T follicular helper cell (primary cell): ENCODE data around the gene JOSD1.

Experiments
- DNase-seq: peaks from one replicate; pipeline ENCODE4 v3.0.0-alpha.2; 2020; ENCODE audit warnings: low read depth

Gene JOSD1

GRCh38 chr22:38713921-38714320, 13.2 kb upstream of the JOSD1 start:
- DNase-seq: no peak

DNA sequence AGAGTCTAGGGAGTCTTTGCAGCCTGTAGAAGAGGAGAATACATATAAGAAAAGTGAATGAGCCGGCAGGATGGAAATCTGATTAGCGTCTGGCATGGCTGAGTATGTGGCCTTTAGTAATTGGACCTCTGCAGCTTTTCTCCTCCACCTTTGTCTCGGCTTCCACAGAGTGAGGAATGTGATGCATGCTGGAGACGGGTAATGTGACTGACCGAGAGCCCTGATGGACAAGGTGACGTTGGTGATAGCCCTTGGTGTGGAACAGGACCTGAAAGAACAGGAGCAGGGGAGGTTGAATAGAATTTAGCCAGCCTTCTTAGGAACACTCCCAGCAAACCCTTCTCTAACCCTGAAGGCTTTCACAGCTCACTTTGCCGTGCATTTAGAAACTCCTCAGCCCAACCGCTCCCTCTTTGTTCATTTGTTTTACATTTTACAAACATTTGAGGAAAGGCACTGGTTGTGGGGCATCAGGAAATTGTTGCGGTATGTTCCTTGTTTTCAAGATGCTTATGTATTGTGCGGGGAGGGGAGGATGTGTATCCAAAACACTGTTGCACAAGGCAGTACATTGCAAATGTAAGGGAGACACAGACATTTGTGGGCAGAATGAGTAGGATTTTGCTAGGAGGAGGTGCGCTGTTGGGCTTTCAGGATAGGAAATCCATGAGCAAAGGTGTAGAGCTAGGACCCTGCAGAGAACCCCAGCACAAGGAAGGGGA, 11.9 kb upstream of the JOSD1 start:
- no peak for DNase-seq

DNA sequence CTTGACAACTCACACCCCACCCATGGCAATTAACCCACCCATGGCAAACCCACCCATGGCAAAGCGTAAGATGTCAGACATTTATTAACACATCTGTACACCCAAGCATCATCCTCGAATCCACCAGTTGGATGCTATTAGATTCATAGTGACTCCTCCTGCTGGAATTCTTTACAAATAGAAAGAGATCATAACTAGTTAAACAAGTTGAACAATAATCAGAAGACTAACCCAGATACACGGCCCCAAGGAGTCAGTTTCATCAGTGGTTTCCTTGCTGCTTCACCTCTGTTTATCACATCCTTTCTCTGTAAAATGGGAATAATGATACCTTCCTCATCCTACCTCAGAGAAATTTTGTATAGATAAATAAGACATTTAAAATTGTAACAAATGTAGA, 10.1 kb upstream of the JOSD1 start:
- no peak for DNase-seq

GRCh38 chr22:38710351-38710750, 9.6 kb upstream of the JOSD1 start:
- no peak for DNase-seq

DNA sequence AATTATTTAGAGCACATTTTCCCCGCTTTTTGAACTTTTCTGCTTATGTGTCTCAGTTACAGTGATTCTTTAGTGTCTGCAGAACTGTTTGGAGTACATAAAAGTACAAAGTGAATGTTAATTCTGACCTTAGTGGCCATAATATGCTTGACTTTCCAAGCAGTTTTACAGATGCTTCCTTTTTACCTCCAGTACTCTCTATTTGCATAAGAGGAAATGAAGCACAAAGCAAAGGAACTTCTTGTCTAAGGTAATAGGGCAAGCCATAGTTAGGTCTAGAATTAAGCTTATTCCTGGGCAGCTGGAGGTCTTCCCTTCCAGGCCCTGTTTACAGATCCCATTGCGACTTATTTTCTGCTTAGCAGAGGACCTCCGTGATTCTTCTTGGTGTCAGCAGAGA, 8.6 kb upstream of the JOSD1 start:
- no peak for DNase-seq

GRCh38 chr22:38707984-38708383, 7.2 kb upstream of the JOSD1 start:
- DNase-seq: no peak

GRCh38 chr22:38707346-38707745, 6.6 kb upstream of the JOSD1 start:
- DNase-seq: no peak

GRCh38 chr22:38706901-38707195, 6.1 kb upstream of the JOSD1 start:
- no peak for DNase-seq

GRCh38 chr22:38706101-38706900, 5.6 kb upstream of the JOSD1 start:
- DNase-seq: no peak

DNA sequence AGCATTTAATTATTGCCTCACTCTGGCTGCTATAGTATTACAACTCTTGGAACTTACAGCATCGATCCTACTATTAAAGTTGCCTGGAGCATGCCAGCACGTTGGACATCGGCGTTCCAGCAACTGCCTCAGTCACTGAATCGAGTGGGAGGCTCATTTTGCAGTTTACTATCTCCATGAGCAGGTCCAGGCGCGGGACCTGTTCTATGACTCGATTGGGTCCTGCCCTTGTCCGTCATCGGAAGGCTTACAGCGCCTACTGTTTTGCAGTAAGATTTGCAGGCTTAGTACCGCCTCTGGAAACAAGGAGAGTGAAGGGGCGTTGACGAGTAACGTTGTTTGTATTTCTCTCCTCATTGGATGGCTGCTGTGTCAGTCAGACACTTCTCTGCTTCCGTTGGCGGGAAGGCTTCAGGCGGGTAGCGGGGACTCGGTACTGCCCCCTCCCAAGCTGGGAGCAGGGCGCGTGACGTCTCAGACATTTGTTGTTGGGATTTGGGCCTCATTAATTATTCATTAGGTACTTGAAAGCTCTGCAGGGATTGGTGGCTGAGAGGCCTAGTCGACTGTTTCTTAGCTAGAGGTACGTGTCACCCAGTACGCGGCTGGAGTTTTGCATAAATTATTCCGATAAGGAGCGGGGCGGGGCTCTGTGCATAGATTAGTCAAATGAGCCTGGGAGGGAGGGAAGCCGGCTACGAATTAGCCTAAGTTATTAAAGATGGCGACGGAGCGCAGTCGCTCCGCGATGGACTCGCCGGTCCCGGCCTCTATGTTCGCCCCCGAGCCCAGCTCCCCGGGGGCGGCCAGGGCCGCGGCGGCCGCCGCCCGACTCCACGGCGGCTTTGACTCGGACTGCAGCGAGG, 4.7 kb upstream of the JOSD1 start, which contains the start of gene GTPBP1:
Gene GTPBP1 (plus strand): TSS at position 710 of the 866 bp plus-strand sequence. CDS start 12 bp downstream, at position 722.
- peak; percentile 97 for DNase-seq

DNA sequence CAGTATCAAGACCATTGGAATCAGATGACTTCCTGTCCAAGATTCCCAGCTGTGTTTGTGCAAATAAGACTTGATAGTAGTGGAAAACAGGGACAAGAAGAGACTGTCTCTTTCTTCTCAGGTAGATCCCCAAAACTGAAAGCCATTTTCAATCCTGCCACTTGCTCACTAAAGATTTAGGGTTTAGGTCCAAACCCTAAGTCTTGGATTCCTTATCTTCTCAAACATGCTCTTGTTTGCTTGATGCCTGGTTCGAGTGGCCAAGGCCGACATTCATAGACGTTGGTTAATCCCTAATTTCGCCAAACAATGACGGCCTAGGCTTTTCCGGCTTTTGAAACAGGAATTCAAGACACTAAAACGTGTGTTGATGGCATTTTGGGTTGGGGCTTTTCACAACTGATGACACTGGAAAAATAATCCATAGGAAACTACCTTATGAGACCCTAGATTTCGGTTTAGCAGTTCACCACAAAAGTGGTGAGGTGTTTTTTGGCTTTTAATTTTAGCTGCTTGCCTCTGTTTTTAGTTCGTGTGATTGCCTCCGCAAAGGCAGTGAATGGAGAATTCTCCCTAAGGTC, 4.0 kb upstream of the JOSD1 start:
- DNase-seq: no peak

- DNase-seq: no peak
Measured at GRCh38 chr22:38700270-38700788, 414 bp downstream of the JOSD1 start.

- no peak for DNase-seq
Measured at GRCh38 chr22:38699784-38700183, 959 bp downstream of the JOSD1 start.

GRCh38 chr22:38699143-38699542, 1.6 kb downstream of the JOSD1 start:
- DNase-seq: no peak

DNA sequence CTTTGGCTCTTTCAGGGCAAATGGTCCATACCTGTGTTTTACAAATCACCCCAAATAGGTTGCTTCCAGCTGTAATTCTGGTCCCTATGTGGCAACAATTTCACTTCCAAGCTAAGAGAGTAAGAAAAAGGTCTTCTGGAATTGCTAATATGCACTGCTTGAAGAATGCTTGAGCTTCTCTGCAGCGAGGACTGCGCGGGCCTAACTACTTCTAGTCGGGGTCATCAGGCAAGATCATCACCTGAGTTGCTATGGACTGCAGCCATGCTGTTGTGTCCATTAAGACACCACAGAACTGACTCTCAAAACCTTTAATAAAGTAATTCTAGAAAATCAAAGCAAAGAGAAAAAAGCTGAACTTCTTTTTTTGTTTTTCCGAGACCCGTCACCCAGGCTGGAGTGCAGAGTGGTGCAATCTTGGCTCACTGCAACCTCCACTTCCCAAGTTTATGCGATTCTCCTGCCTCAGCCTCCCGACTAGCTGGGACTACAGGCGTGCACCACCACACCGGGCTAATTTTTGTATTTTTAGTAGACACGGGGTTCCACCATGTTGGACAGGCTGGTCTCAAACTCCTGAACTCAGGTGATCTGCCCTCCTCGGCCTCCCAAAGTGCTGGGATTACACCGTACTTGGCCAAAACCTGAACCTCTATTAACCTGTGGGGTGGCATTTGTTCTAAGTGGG, 2.2 kb downstream of the JOSD1 start:
- DNase-seq: no peak

GRCh38 chr22:38697425-38698089, 3.2 kb downstream of the JOSD1 start:
- DNase-seq: no peak

DNA sequence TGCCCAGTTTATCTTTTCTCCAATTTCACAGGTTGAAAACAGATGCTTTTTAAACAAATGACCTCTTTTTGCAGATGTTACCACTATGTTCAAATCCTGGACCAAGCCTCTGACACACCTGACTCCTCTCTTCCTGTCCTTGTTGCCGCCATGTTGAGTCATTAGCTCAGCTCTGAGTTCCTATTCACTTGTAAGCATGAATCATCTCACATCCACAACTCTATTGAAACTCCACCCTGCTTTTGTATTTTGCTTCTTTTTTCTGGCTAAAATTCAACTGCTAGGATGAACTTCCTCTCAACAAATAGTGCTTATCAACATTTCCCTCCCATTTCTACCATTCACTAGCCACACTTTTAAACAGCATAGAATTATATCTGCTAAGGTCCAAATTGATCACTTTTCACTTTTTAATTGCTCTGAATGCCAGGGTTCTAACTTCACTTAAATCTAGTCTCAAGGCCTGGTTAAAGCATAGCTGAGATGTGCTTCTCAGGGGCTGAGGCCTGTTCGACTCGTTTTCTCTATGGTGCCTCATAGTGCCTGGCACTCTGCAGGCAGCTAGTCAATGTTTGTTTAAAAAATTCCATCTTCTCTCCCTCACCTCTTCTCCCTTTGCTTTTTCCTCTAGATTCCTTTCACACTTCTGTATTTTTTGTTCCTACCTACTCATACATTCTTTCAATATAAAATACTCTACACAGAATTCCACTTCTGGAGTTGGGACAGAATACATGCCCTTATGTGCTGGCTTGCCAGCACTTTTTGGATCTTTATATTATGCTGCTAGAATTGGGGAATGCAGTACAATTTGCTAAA, 3.9 kb downstream of the JOSD1 start:
- DNase-seq: no peak

DNA sequence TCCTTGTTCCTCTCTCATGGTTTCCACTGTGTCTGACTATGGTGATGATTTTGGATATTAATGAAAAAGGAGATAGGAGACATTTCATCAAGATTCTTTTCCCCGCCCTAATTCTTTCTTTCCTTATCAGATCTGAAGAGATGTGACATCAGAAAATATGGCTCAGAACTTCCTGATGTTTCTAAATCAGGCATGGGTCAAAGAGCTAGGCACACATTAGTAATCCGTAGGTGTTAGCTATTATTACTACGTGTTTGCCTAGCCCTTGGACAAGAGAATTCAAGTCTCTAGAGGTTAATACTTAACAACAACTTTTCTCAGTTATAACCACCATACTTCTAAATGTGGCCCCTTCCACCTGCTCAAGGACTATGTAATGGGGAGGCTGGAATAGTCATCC, 5.8 kb downstream of the JOSD1 start:
- DNase-seq: no peak

DNA sequence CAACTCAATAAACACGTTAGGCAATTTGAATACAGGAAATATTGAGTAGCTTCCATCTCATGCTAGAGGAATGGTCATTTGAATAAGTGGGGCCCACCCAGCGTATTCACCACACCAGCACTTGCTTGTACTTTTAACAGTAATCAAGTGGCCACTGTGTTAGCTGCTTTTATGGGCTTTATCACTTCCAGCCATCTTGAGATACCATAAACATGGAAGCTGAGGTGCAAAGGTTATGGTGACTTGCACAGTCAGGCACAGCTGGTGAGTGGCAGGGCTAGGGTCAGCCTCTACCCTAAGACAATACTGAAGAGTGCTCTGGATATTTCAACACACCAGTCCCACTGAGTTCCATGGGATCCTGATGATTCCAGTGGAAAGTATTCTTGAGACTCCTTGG, 6.7 kb downstream of the JOSD1 start:
- DNase-seq: no peak

GRCh38 chr22:38689651-38690050, 11.1 kb downstream of the JOSD1 start:
- DNase-seq: no peak
